ENCODE results near the gene FBL.

The FBL gene

GRCh38 chr19:39850892-39851291 lies 4.7 kb upstream of the FBL start:
- H3K4me2 ChIP-seq (ENCODE audit: low read depth, low read length, poor library complexity, severe bottlenecking), result no peak overlapping the region
- H3K9me3 ChIP-seq (ENCODE audit: insufficient read depth, low read length), result no peaks in the 10 kb centered on the region
- H3K36me3 ChIP-seq (ENCODE audit: low read length), result no peaks in the 10 kb centered on the region
- H3K9me2 ChIP-seq (replicated peaks; ENCODE audit: insufficient read depth, low read length), result no peaks in the 10 kb centered on the region
- peaks cover 2% of the 10 kb centered on the region for H3K79me2 ChIP-seq (ENCODE audit: insufficient read depth, low read length)
- no peak overlapping the region for H3K4me3 ChIP-seq (ENCODE audit: insufficient read depth, low read length, poor library complexity, severe bottlenecking)
- H3K27ac ChIP-seq (ENCODE audit: low read depth, low read length), result no peak overlapping the region
- H3F3A ChIP-seq (ENCODE audit: insufficient read depth), result no peaks in the 10 kb centered on the region
- no peaks in the 10 kb centered on the region for H4K20me1 ChIP-seq (ENCODE audit: low read depth, low read length)
- no peak overlapping the region for H3K9ac ChIP-seq (ENCODE audit: low read length)
- no peaks in the 10 kb centered on the region for H3K27me3 ChIP-seq (ENCODE audit: low read length)
- no peak overlapping the region for H2AFZ ChIP-seq (ENCODE audit: low read depth, low read length, severe bottlenecking)
- no peak for TF ChIP-seq CTCF (IDR thresholded peaks at IDR 0.05; ENCODE audit: insufficient read depth, low read length, poor library complexity, severe bottlenecking)
- no peak for TF ChIP-seq EZH2phosphoT487 (conservative IDR thresholded peaks at IDR 0.05; ENCODE audit: low read length)

DNA sequence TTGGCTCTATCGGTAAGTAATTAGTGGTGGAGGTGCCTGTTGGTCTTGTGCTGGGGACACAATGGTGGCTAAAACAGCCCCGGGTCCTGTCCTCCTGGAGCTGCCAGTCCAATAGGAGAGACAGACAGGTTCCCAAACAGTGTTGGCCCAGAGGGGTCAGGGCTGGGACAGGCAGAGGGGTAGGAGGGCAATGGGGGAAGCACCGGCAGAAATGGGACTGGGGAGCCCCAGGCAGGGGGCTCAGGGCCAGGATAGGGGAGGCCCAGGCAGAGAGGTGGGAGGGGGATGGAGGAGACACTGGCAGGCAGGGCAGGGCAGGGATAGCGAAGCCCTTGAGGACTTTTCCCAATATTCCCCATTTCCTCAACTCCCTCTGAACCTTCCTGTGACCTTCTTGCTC lies 2.2 kb upstream of the FBL start:
- Histone ChIP-seq H3K79me2 (ENCODE audit: insufficient read depth, low read length) (peaks cover 27% of the 10 kb centered on the region), H3K27ac (ENCODE audit: low read depth, low read length) (no peak overlapping the region), H3K4me2 (ENCODE audit: low read depth, low read length, poor library complexity, severe bottlenecking) (no peak overlapping the region), H3K4me3 (ENCODE audit: insufficient read depth, low read length, poor library complexity, severe bottlenecking) (no peak overlapping the region), H3K9me2 (replicated peaks; ENCODE audit: insufficient read depth, low read length) (no peaks in the 10 kb centered on the region), H2AFZ (ENCODE audit: low read depth, low read length, severe bottlenecking) (no peak overlapping the region), H3K27me3 (ENCODE audit: low read length) (no peaks in the 10 kb centered on the region), H4K20me1 (ENCODE audit: low read depth, low read length) (peaks cover 3% of the 10 kb centered on the region; the same call in 1 of the 2 replicates), H3F3A (ENCODE audit: insufficient read depth) (peaks cover 8% of the 10 kb centered on the region; the same call in 1 of the 2 replicates), H3K9ac (ENCODE audit: low read length) (no peak overlapping the region), H3K9me3 (ENCODE audit: insufficient read depth, low read length) (no peaks in the 10 kb centered on the region), H3K36me3 (ENCODE audit: low read length) (no peaks in the 10 kb centered on the region)
- TF ChIP-seq EZH2phosphoT487 (conservative IDR thresholded peaks at IDR 0.05; ENCODE audit: low read length) (no peak), CTCF (IDR thresholded peaks at IDR 0.05; ENCODE audit: insufficient read depth, low read length, poor library complexity, severe bottlenecking) (no peak)

- H2AFZ ChIP-seq (ENCODE audit: low read depth, low read length, severe bottlenecking), result no peak overlapping the region
- H3K9me2 ChIP-seq (replicated peaks; ENCODE audit: insufficient read depth, low read length), result no peaks in the 10 kb centered on the region
- TF ChIP-seq EZH2phosphoT487 (conservative IDR thresholded peaks at IDR 0.05; ENCODE audit: low read length) (no peak), CTCF (IDR thresholded peaks at IDR 0.05; ENCODE audit: insufficient read depth, low read length, poor library complexity, severe bottlenecking) (no peak)
- H3K79me2 ChIP-seq (ENCODE audit: insufficient read depth, low read length), result peaks cover 36% of the 10 kb centered on the region
- H3K9ac ChIP-seq (ENCODE audit: low read length), result no peak overlapping the region
- no peaks in the 10 kb centered on the region for H3K36me3 ChIP-seq (ENCODE audit: low read length)
- H4K20me1 ChIP-seq (ENCODE audit: low read depth, low read length), result peaks cover 5% of the 10 kb centered on the region; the same call in 1 of the 2 replicates
- no peaks in the 10 kb centered on the region for H3K27me3 ChIP-seq (ENCODE audit: low read length)
- H3K9me3 ChIP-seq (ENCODE audit: insufficient read depth, low read length), result no peaks in the 10 kb centered on the region
- H3K4me3 ChIP-seq (ENCODE audit: insufficient read depth, low read length, poor library complexity, severe bottlenecking), result no peak overlapping the region
- H3K27ac ChIP-seq (ENCODE audit: low read depth, low read length), result no peak overlapping the region
- H3F3A ChIP-seq (ENCODE audit: insufficient read depth), result peaks cover 8% of the 10 kb centered on the region; the same call in 1 of the 2 replicates
- H3K4me2 ChIP-seq (ENCODE audit: low read depth, low read length, poor library complexity, severe bottlenecking), result no peak overlapping the region
These were observed 1.3 kb upstream of the FBL start for GRCh38 chr19:39847525-39847924.

Data from SU-DHL-6 (cell line).